Measurements from ENCODE around the gene LRRC71.

DNA sequence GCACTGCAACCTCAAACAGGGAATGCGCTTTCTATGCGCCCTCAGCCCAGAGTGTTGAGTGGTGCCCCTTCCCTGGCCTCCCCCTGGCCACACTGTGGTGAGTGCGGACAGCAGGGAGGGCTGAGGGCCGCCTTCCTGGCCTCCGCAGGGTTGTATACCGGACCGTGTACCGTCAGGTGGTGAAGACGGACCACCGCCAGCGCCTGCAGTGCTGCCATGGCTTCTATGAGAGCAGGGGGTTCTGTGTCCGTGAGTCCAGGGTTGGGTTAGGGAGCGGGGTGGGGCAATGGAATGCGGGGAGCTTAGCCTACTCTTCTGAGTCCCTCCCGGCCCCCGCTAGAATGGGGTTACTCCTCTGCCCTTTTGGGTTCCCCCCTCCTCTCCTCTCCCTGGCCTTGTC, 15.3 kb upstream of the LRRC71 start:
- TF ChIP-seq EZH2phosphoT487 (IDR thresholded peaks at IDR 0.05; ENCODE audit: insufficient read depth, low read depth), result no peak
- TF ChIP-seq EZH2 (IDR thresholded peaks at IDR 0.05; ENCODE audit: insufficient read depth, poor library complexity, severe bottlenecking), result no peak
